HG03025 (cell line): Measurements from ENCODE around the gene TMEM220.

Source experiments
- ATAC-seq: cut with Tn5 transposase; IDR thresholded peaks from one replicate; pipeline ENCODE4 v1.9.1; 2021; ENCODE audit warnings: mild to moderate bottlenecking, moderate library complexity; ENCODE audit not compliant: unreplicated experiment, low FRiP score

The TMEM220 gene

DNA sequence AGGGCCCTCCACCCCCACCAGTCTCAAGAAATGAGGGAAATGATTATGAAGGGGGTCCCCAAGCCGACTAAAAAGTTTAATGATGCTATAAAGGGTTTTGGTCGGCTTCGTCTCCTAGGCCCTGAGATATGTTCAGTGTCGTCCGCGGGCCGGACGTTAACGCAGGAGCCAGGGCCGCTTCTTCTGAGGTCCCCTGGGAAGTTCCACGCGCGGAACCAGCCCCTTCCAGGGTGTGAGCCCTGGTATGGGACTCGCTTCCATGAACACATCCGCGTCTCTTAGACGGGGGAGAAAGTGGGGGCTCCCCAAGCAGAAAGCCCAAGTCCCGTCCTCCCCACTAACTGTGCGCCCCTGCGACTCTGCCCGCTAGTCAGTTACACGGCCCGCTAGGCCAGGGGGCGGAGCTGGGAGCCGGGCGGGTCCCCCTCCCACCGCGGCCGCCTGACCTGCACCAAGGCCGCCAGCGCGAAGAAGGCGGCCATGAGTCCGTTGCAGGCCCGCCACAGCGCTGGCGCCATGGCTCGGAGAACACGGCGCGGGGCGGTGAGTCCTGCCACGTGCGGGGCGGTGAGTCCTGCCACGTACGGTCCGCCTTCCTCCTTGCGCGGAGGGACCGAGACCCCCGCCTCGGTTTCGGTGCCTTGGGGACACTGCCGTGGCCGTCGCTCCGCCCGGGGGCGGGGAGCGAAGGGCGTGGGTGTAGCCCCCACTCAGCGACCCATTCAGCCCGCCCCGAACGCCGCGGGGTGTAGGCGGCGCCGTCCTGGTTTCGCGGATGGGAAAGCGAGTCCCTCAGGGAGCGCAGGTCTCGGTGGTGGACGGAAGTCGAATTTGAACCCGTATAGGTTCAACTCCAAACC, at the start of gene TMEM220:
Gene TMEM220, minus strand, starts transcription at position 690 of the 860 bp plus-strand sequence. Its CDS starts 172 bp downstream, at position 518.
- ATAC-seq = peak; percentile 56

DNA sequence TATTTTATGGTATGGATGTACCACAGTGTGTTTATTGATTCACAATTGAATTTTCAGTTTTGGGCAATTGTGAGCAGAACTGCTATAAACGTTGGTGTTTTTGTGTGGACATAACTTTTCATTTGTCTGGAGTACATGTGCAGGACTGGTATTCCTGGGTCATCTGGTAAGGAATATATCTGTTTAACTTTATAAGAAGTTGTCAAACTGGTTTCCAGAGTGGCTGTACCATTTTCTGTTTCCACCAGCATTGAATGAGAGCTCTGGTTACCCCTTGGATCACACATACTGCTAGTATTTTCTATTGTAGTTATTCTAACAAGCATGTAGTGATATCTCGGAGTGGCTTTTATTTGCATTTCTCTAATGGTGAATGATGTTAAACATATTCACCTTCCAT, 49.8 kb upstream of the TMEM220 start:
- no peak for ATAC-seq

DNA sequence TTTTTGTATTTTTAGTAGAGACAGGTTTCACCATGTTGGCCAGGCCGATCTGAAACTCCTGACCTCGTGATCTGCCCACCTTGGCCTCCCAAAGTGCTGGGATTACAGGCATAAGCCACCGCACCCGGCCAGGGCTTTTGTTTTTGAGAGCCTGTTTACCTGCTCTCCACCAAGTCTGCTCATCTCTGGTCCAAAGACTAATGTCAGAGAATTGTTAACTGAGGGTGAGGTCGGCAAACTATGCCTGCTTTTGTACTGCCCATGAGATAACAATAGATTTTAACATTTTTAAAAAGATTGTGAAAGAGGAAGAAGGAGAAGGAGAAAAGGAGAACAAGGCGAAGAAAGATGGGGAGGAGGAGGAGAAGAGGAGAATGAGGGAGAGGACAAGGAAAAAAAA, 48.1 kb upstream of the TMEM220 start:
- no peak for ATAC-seq

DNA sequence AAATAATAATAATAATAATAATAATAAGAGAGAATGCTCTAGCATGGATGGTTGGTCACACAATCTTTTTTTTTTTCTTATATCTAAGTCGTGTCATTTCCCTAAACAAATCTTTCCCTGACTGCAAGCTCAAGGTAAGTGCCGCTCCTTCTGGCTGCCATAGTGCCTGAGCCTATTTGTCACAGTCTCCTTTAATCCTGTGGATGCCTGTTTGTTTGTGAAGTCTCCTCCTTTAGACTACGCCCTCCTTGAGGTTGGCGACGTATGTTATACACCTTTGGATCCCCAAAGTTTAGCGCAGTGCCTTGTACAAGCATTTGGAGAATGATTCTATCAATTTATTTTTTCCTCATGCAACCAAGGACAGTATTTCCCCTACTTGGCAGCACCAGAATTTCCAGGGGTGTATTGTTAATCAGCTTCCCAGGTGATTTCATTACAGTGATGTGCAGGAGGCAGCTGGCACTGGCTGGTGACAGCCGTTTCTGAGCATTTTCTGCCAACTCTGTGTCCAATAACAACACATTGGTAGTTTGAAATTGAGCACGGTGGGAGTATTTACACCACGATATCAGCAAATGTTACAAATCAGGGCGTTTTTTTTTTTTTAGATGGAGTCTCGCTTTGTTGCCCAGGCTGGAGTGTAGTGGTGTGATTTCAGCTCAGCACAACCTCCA, 47.4 kb upstream of the TMEM220 start:
- ATAC-seq = no peak

DNA sequence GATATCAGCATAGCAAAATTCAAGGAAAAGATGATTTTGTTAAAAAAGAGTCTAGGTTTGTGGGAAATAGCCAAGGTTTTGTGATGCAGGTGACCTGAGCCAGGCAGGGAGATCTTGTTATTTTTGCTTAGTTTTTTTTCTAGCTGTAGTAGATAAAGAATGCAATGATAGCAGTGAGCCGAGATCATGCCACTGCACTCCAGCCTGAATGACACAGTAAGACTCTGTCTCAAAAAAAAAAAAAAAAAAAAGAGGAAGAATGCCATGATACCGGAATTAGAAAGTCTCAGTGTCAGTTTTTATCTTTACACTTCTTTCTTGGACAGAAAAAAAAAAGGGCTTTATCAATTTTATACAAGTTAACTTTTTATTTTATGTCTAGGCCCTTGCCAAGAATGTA, 46.6 kb upstream of the TMEM220 start:
- no peak for ATAC-seq

DNA sequence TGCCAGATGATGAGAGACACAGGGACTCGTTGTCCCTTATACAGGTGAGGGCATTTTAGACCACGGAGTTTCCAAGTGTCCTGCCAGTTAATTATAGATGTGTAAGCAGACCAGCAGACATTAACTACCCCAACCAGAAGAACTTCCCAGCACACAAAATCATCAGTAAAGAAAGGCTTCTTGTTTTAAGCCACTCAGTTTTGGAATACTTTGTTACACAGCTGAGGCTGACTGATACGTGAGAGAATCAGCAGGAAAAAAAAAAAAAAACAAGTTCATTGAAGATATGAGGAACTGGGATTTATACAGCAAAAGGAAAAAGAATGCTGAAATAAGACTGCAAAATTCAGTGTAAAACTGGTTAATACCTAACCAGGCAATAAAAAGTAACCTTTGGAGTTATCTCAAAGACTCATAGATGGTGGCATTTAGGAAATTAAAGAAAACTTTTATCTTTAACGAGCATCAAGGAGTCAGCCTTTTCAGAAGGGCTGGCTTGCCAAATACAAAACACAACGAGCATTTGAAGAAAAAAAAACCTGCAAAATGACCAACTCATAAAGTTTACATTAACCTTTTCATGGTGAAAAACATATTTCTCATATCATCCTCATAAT, 46.0 kb upstream of the TMEM220 start:
- ATAC-seq = no peak

DNA sequence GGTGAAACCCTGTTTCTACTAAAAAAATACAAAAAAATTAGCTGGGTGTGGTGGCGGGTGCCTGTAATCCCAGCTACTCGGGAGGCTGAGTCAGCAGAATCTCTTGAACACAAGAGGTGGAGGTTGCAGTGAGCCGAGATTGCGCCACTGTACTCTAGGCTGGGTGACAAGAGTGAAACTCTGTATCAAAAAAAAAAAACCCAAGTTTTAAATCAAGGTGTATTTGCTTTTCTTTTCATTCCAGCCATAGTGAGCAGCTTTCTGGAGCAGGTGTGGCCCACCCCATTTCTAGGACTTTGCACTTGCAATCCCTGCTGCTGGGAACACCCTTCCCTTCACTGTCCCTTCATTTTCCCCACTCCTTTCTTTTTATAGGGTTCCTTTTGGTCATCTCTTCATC, 45.2 kb upstream of the TMEM220 start:
- ATAC-seq = no peak

DNA sequence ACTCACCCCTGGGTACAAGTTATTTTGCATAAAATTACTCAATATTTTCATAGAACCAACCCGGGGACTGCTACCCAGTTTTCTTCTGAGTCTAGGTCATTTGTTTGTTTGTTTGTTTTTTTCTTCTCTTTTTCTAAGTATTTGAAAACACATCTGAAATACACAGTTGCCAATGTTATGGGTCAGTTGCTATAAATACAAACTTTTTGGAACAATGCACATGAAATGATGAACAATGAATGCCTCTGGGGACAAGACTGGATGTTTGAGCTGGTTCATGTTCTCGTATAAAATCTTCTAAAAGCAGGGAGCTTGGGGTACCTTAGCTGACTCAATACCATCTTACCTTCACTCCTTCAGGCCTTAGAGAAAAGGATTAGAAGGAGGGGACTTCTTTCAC, 43.6 kb upstream of the TMEM220 start:
- no peak for ATAC-seq

DNA sequence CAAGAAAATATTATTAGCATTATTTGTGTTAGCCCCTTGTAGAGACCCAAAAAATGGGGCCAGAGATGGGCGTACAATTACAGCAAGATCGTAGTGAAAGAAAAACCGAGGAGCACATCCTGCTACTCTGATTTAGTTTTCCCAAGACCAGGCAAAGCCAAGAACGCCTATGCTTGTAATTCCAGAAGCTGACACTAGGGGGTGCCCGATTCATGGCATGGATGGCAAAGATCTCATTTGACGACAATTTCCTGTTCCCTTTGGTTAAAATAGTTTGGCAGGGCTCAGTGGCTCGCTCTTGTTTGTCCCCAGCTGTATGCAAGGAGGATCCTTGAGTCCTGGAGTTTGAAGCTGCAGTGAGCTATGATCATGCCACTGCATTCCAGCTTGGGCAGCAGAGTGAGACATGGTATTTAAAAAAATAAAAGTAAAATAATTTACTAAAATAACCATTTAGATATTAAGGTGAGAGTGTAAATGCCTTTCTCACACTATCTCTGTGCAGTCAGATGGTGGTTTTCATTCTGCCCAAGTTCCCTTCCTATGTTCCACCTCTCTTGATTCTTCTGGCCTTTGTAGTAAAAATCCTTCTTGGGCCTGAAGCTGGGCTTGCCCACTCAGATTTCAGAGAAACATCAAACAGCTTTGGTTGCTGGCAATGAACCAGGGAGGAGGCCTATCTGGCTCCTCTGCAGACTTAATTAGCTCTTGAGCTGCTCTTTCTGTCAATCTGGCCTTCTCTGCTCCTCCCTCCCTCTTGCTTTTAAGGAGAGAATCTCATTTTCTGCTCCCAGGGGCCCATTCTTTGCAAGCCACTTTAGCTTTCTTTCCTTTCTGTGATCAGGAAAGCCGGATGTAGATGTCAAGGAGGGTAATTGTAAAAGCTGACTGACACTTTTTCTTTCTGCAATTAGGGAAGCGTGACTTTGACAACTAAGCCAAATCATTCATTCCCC, 42.9 kb upstream of the TMEM220 start:
- no peak for ATAC-seq

DNA sequence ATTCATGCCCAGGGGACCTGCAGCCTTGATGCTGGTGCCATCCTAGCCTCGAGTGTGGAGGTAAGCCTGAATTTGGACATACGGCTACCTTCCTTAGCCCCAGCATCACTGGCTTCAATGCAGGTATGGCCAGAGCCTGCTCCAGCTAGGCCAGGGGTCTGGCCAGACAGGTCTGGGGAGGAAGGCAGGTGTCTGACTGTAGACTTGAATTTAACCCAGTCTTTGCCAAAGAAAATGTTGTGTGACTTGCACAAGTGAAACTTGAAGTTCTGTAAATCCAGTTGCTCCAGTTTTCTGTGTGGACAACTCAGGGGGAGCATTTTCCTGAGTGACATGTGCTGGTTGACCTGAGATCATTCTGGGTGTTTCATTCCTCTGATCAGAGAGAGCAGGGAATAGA, 41.3 kb upstream of the TMEM220 start:
- ATAC-seq = no peak

DNA sequence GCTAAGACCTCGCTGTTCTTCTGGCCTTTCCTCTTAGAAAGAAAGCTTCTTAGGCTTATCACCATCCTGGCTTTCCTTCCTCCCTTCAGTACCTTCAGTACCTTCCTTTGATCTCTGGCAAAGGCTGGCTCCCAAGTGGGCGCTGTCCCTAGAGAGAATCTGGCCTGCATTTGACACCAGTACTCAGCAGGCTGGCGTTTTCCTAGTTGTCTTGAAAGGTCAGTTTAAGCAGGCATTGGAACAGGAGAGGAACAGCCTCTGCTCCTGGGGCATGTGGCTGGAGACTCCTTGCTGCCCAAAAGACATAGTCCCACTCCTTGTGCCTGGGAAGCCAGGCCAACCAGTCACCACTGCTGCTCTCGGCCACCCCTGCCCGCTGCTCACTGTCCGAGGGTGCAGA, 40.0 kb upstream of the TMEM220 start:
- ATAC-seq = no peak

DNA sequence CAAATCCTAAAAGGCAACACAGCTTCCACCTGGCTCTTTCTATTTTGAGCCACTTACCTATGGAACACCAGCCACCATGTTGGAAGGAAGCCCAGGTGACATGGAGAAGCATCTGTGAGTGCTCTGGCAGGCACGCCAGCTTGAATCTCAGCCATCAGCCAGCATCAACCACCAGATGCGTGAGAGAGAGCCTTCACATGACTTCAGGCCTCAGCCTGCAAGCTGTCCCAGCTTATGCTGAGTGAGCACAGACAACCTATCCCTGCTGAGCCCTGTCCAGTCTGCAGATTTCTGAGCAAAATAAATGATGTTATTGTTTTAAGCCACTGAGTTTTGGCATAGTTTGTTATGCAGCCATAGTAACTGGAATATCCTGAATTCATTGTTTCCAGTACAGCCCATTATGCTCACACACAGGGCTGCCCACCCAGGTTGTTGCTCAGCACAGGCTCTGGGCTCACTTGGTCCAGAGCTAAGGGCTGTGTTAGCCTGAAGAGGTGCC, 39.0 kb upstream of the TMEM220 start:
- ATAC-seq = no peak

DNA sequence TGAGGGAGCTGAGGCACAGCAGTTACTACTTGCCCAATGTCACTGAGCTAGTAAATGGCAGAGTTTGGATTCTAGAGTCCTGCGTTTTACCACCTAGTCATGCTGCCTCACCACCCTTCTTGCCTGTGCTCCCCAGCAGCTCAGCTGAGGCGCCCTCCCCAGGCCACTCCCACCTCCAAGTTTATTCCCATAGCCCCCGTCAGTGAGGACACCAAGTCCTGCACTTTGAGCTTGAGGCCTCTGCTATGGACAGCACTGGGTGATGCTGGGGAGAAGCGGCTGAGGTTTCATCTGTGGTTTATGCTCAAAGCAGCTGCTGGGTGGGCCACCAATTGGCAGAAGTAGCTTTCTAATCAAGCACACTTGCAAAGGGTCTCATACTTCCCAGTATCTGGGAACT, 37.4 kb upstream of the TMEM220 start:
- ATAC-seq = no peak

DNA sequence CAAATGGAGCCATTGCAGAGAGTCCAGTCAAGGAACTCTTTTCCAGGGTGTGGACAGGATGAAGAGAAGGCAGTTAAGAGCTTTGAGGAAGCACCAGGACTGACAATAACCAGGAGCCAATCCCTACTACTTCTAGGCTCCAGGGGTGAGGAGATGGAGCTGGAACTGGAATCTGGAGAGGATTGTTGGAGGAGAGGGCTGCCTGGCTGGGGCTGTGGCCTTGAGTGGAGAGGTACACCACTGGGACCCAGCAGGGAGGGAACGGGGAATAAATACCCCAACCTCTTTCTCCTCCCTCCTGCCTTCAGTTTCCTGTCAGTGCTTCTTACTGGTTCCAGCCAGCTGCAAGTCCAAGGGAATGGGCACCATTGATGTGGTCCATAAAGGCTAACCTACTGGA, 32.2 kb upstream of the TMEM220 start:
- no peak for ATAC-seq

DNA sequence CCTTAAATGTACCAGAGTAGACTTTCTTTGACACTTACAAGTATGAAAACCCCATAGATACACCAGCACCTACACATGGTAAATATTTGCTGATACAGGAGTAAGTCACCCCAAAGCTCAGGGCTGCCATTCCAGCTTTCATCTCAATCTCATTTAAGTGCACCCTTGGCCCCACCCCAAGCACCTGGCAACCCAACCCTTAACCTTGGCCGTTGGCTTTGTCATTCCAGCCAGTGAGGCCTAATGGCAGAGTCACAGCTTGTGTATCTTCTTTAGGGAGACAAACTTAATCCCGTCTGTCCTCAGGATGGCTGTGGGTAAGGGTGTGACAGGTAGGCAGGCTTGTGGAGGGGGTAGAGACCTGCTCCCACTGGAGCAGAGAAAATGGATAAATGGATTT, 31.5 kb upstream of the TMEM220 start:
- ATAC-seq = no peak

DNA sequence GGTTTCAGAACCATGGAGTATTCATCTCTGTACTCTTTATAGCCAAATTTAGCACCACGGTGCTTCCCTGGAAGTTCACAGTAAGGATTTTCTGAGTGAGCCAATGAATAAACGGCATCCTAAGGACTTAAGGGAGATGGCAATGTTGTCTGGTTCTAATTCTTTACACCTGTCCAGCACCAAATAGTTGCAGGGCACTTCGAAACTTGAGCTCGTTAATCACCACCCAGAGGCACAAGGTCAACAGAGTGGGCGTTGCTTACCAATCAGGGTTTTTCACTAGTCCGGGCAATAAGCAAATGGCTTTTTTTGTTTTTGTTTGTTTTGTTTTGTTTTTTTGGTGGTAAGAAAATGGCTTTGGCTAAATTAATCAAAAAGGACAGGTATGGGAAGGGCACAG, 28.2 kb upstream of the TMEM220 start:
- no peak for ATAC-seq

DNA sequence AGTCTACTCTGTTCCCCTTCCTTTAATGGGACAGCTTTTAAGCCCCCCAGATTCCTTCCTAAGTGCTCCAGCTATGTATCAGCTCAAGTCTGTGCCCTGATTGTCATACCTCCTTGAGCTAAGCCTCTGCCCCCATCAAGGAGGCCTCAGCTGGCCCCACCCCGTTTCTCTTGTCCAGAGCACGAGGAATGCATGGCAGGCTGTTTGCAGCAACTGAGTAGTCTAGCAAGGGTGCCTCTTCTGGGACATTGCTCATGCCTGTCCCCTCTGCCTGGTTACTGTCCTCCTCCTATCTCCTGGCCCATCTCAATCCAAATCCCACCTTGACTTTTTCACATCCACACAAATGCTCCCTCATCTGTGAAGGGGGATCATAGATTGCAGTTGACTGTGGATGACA, 27.8 kb upstream of the TMEM220 start:
- no peak for ATAC-seq

DNA sequence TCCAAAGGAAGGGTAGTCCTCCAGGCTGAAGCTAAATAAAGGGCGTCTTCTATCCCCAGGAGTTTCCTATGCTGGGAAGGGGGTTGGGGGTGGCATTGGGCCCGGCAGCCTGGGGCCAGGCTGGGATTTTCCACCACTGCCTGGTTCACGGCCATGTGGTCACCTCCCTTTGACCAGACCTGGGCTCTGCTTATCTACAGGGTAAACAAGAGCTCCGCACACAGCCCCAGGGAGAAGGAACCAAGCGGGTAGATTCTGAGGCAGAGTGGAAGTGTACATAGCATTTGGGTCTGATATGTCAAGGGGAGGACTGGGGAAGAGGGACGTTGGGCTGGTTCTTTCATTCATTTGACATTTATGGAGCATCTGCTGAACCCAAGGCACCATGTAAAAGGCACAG, 27.2 kb upstream of the TMEM220 start:
- no peak for ATAC-seq

DNA sequence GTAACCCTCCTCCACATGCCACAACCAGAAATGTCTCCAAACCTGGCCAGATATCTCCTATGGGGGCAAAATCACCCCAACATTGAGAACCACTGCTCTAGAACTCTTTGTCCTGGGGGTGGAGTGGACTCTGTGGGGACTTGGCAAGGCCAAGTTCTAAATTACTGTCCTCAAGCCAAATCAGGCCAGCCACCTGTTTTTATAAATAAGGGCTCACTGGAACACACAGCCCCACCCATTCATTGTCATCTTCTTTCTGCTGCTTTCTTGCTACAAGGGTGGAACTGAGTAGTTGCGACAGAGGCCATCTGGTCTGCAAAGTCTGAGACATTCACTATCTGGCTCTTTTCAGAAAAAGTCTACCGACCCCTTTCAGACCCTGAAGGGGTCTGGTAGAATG, 26.8 kb upstream of the TMEM220 start:
- ATAC-seq = no peak

DNA sequence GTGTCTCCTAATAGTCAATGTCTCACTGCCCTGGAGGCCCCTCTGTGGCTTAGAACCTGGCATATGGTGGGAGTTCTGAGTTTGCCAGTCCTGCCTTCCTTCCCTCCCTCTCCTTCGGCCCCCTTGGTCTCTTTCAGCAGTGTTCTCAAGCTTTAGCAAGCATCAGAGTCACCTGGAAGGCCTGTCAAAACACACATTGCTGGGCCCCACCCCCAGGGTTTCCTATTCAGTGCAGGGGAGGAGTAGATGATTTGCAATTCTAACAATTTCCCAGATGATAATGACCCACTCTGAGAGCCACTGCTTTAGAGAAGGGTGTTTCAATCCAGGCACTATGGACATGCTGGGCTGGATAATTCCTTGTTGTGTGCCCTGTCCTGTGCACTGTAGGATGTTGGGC, 26.4 kb upstream of the TMEM220 start:
- ATAC-seq = no peak
